CD14-positive monocyte (primary cell): ENCODE results near the gene AAR2. TPM values are rescaled to one million over a fixed set of nuclear protein-coding genes. Genes with fewer than 3 reads are reported as not detected.

Source experiments
- DNase-seq, 3 donors: peaks; one replicate each; pipeline ENCODE4 v3.0.0-alpha.2; 2011 to 2022
- H2AFZ ChIP-seq: 2 replicates; pipeline ENCODE4 v1.6.0; 2012; ENCODE audit warnings: mild to moderate bottlenecking, low read depth, low read length, inconsistent platforms; ENCODE audit not compliant: insufficient read depth, poor library complexity, severe bottlenecking
- H3K27ac ChIP-seq, 2 donors: 1 replicate in 1 of 2; 2 replicates in 1 of 2; pipeline ENCODE4 v1.5.1; 2012 to 2013; ENCODE audit warnings: low read length in 2 of 2, control low read depth in 1 of 2, inconsistent platforms in 1 of 2, low read depth in 1 of 2, mild to moderate bottlenecking in 1 of 2
- H3K27me3 ChIP-seq, 2 donors: one replicate each; pipeline versions ENCODE4 v1.6.0 to v1.6.1; 2011 to 2013; ENCODE audit warnings: low read length in 2 of 2; ENCODE audit not compliant: control insufficient read depth in 2 of 2, insufficient read depth in 2 of 2
- H3K36me3 ChIP-seq, 2 donors: replicated peaks in 1 of 2; 1 replicate in 1 of 2; 2 replicates in 1 of 2; pipeline versions ENCODE4 v1.5.1 to v1.6.1; 2012 to 2013; ENCODE audit warnings: low read length in 2 of 2, control low read depth in 1 of 2, inconsistent platforms in 1 of 2, mild to moderate bottlenecking in 1 of 2; ENCODE audit not compliant: insufficient read depth in 2 of 2, control insufficient read depth in 1 of 2
- H3K4me1 ChIP-seq, 2 donors: 1 replicate in 1 of 2; 2 replicates in 1 of 2; pipeline versions ENCODE4 v1.5.1 to v1.6.1; 2012 to 2013; ENCODE audit warnings: low read length in 2 of 2, control low read depth in 1 of 2, inconsistent platforms in 1 of 2, mild to moderate bottlenecking in 1 of 2, moderate library complexity in 1 of 2; ENCODE audit not compliant: insufficient read depth in 2 of 2, control insufficient read depth in 1 of 2
- H3K4me2 ChIP-seq: replicated peaks from 2 replicates; pipeline ENCODE3; 2012; ENCODE audit warnings: low read length, moderate library complexity, mild to moderate bottlenecking; ENCODE audit not compliant: poor library complexity, severe bottlenecking; ENCODE audit errors: extremely low read depth
- H3K4me3 ChIP-seq, 3 experiments: fragments of 200-600 bp in 1 of 3; sonication (generic) in 1 of 3; replicated peaks in 1 of 3; 1 replicate in 2 of 3; 2 replicates in 1 of 3; pipeline ENCODE4 v1.5.1; 2011 to 2013; ENCODE audit warnings: low read length in 3 of 3, mild to moderate bottlenecking in 3 of 3, control low read depth in 2 of 3, low read depth in 2 of 3, inconsistent platforms in 1 of 3, moderate library complexity in 1 of 3
- H3K79me2 ChIP-seq: 2 replicates; pipeline ENCODE4 v1.6.0; 2012; ENCODE audit warnings: mild to moderate bottlenecking, control low read depth, inconsistent platforms, low read length, moderate library complexity; ENCODE audit not compliant: insufficient read depth
- H3K9ac ChIP-seq: 2 replicates; pipeline ENCODE4 v1.6.0; 2017; ENCODE audit warnings: low read length, mild to moderate bottlenecking; ENCODE audit not compliant: insufficient read depth, poor library complexity, severe bottlenecking
- H3K9me3 ChIP-seq, 2 donors: replicated peaks in 1 of 2; 1 replicate in 1 of 2; 2 replicates in 1 of 2; pipeline versions ENCODE4 v1.5.1 to v1.6.1; 2012 to 2013; ENCODE audit warnings: low read length in 2 of 2, control low read depth in 1 of 2; ENCODE audit not compliant: control insufficient read depth in 1 of 2, insufficient read depth in 1 of 2
- H4K20me1 ChIP-seq: 2 replicates; pipeline ENCODE4 v1.6.0; 2012; ENCODE audit warnings: mild to moderate bottlenecking, low read length, control low read depth, moderate library complexity; ENCODE audit not compliant: insufficient read depth
- H3K27ac Mint-ChIP-seq, 7 donors: one replicate each; pipeline ENCODE4 v1.8.0; 2020; ENCODE audit warnings: mild to moderate bottlenecking in 7 of 7, mixed read lengths in 7 of 7, moderate library complexity in 6 of 7, inconsistent platforms in 2 of 7
- H3K27me3 Mint-ChIP-seq, 3 donors: one replicate each; pipeline ENCODE4 v1.8.0; 2021 to 2022; ENCODE audit warnings: low read depth in 3 of 3, mild to moderate bottlenecking in 3 of 3, mixed read lengths in 3 of 3, moderate library complexity in 3 of 3, inconsistent platforms in 1 of 3
- H3K36me3 Mint-ChIP-seq, 2 donors: one replicate each; pipeline ENCODE4 v1.8.0; 2020; ENCODE audit warnings: mixed read lengths in 2 of 2, inconsistent platforms in 1 of 2, mild to moderate bottlenecking in 1 of 2
- H3K4me1 Mint-ChIP-seq: one replicate; pipeline ENCODE4 v1.8.0; 2020; ENCODE audit warnings: mild to moderate bottlenecking, mixed read lengths
- H3K4me3 Mint-ChIP-seq, 2 donors: one replicate each; pipeline ENCODE4 v1.8.0; 2020; ENCODE audit warnings: mild to moderate bottlenecking in 2 of 2, mixed read lengths in 2 of 2, moderate library complexity in 1 of 2
- H3K9me3 Mint-ChIP-seq, 7 donors: one replicate each; pipeline ENCODE4 v1.8.0; 2020 to 2022; ENCODE audit warnings: mixed read lengths in 7 of 7, mild to moderate bottlenecking in 6 of 7, moderate library complexity in 6 of 7, inconsistent platforms in 2 of 7
- WGBS: methylation state at CpG from one replicate; pipeline ENCODE4 v1.1.5; 2013; ENCODE audit warnings: missing lambda C conversion rate; ENCODE audit not compliant: insufficient coverage; 5-methylcytosine and 5-hydroxymethylcytosine counted together
- intact Hi-C, 2 donors: fragments of 100-400 bp; cut with micrococcal nuclease; formaldehyde crosslinking; loops; one replicate each; pipeline versions ENCODE4 v1.15.0 to v1.15.1; 2023
- polyA plus RNA-seq, 3 donors: library from polyadenylated mRNA; depleted of rRNA in 1 of 3; unstranded in 2 of 3; stranded (reverse) in 1 of 3; fragments of 300-500 nt in 2 of 3; fragments of >200 nt in 1 of 3; fragmentation: Illumina TruSeq in 2 of 3; gene quantifications; 1 replicate in 2 of 3; 2 replicates in 1 of 3; pipeline ENCODE4 v1.2.3, GENCODE V29; 2012 to 2021
- TF ChIP-seq, protein P1 (sequence below): fragments of 200-600 bp; IDR thresholded peaks from one replicate; pipeline ENCODE4 v1.8.0; 2022; ENCODE audit warnings: antibody characterized with exemption, mild to moderate bottlenecking

Gene AAR2
- polyA plus RNA-seq, 3 donors, result 9.1 to 48.8 (median 45.2) TPM

DNA sequence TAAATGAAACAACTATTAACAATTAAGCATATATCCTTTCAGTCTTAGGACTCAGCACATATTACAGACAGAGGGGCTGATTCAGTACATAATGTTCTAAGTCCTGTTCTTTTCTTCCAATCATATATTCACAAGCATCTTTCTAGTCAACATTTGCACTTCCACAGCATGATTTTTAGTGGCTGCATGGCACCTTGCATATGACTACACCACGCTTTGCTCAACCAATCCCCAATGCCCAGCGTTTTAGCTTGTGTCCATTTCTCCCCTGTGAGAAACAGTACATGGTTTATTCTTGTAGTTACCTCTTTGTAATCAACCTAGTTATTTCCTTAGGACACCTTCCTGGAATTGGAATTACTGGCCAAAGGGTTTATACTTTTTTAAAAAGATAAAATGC lies 33.2 kb downstream of the AAR2 start:
- Histone ChIP-seq H3K9ac (no peak overlapping the region), H3K36me3 (no peaks in the 10 kb centered on the region), H3K4me1 (no peaks in the 10 kb centered on the region), H3K4me3 (no peak overlapping the region), H3K9me3 (no peaks in the 10 kb centered on the region), H3K27me3 (no peaks in the 10 kb centered on the region), H3K79me2 (no peaks in the 10 kb centered on the region), H2AFZ (no peak overlapping the region), H3K27ac (no peak overlapping the region), H4K20me1 (no peaks in the 10 kb centered on the region), H3K4me2 (no peak overlapping the region)
- Mint-ChIP-seq H3K9me3 (no peaks in the 10 kb centered on the region), H3K4me1 (no peaks in the 10 kb centered on the region), H3K4me3 (no peak overlapping the region), H3K36me3 (no peaks in the 10 kb centered on the region), H3K27me3 (peaks cover 5 to 12% (median 8%) of the 10 kb centered on the region in 3 donors), H3K27ac (no peak overlapping the region)
- intact Hi-C loops, result no loop called here
- no CpG with 5 or more reads among the region's 2 CpGs for WGBS
- no peak for DNase-seq
- TF ChIP-seq, protein P1, sequence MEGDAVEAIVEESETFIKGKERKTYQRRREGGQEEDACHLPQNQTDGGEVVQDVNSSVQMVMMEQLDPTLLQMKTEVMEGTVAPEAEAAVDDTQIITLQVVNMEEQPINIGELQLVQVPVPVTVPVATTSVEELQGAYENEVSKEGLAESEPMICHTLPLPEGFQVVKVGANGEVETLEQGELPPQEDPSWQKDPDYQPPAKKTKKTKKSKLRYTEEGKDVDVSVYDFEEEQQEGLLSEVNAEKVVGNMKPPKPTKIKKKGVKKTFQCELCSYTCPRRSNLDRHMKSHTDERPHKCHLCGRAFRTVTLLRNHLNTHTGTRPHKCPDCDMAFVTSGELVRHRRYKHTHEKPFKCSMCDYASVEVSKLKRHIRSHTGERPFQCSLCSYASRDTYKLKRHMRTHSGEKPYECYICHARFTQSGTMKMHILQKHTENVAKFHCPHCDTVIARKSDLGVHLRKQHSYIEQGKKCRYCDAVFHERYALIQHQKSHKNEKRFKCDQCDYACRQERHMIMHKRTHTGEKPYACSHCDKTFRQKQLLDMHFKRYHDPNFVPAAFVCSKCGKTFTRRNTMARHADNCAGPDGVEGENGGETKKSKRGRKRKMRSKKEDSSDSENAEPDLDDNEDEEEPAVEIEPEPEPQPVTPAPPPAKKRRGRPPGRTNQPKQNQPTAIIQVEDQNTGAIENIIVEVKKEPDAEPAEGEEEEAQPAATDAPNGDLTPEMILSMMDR, result no peak

DNA sequence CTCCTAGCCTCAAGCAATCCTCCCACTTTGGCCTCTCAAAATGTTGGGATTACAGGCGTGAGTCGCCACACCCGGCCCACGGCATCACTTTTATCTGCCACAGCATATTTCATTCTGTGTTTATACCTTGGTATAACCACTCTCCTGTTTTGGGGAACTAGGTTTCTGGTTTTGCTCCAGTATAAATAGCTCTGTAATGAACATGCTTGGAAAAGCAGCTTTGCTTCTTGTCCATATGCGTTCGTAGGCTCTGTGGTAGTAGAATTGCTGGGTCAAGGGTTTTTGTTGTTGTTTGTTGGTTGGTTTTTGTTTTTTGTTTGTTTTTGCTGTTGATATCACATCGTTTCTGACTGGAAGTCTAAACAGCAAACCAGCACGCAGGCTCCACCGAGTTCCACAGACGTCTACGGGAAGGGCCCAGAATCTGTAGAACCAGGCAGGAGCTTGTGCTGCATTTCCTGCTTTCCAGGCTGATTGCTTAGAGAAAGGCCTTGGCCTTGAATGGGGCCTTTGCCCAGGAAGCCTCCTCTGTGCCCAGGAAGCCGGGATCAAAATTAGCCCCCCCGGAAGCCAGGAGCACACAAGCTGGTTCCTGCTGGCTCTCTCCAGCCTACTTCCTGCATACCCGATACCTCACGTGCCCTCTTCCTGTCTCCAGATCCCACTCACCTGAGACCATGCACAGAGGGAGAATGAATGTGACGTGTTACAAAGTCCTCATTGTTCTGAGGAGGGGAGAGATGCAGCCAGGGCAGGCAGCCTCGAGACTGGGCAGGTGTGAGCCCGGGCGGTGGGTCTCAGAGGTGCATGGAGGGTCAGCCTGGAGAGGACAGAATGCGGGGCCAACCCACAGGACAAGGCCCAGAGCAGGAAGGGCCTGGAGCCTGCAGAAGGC lies 34.7 kb downstream of the AAR2 start:
- Histone ChIP-seq H3K4me2 (no peak overlapping the region), H3K9ac (no peak overlapping the region), H3K4me3 (no peak overlapping the region), H3K4me1 (no peaks in the 10 kb centered on the region), H3K36me3 (no peaks in the 10 kb centered on the region), H3K27me3 (no peaks in the 10 kb centered on the region), H3K9me3 (no peaks in the 10 kb centered on the region), H2AFZ (no peak overlapping the region), H4K20me1 (no peaks in the 10 kb centered on the region), H3K79me2 (no peaks in the 10 kb centered on the region), H3K27ac (no peak overlapping the region)
- no peaks in the 10 kb centered on the region for H3K36me3 Mint-ChIP-seq
- TF ChIP-seq, protein P1, result no peak
- peaks cover 4 to 11% (median 9%) of the 10 kb centered on the region in 3 donors for H3K27me3 Mint-ChIP-seq
- no peak overlapping the region for H3K4me3 Mint-ChIP-seq
- no peak overlapping the region for H3K27ac Mint-ChIP-seq
- no peak for DNase-seq
- H3K4me1 Mint-ChIP-seq, result no peaks in the 10 kb centered on the region
- intact Hi-C loops, result no loop called here
- 89% methylated on average over 12 of the region's 20 CpGs for WGBS
- H3K9me3 Mint-ChIP-seq, result peaks cover 0 to 3% (median 0%) of the 10 kb centered on the region in 7 donors
